Fibroblast of villous mesenchyme (primary cell): ENCODE results near the gene DYNC1H1. TPM values are rescaled to one million over a fixed set of nuclear protein-coding genes. Genes with fewer than 3 reads are reported as not detected.

Experiments used
- DNase-seq: peaks from one replicate; pipeline ENCODE4 v3.0.0-alpha.2; 2010; ENCODE audit warnings: low read depth
- H3K4me3 ChIP-seq: 2 replicates; pipeline ENCODE4 v1.5.1; 2011; ENCODE audit warnings: low read depth, mild to moderate bottlenecking, low read length
- CTCF ChIP-seq: IDR thresholded peaks from 2 replicates; pipeline ENCODE4 v1.5.1; 2012; ENCODE audit warnings: low read depth, mild to moderate bottlenecking, low read length; ENCODE audit not compliant: insufficient read depth
- total RNA-seq: library from RNA; depleted of rRNA; stranded (reverse); fragments of >200 nt; gene quantifications from 2 replicates; pipeline ENCODE4 v1.2.3, GENCODE V29; 2012

Gene DYNC1H1
- total RNA-seq, 1 donor, result 518 TPM

DNA sequence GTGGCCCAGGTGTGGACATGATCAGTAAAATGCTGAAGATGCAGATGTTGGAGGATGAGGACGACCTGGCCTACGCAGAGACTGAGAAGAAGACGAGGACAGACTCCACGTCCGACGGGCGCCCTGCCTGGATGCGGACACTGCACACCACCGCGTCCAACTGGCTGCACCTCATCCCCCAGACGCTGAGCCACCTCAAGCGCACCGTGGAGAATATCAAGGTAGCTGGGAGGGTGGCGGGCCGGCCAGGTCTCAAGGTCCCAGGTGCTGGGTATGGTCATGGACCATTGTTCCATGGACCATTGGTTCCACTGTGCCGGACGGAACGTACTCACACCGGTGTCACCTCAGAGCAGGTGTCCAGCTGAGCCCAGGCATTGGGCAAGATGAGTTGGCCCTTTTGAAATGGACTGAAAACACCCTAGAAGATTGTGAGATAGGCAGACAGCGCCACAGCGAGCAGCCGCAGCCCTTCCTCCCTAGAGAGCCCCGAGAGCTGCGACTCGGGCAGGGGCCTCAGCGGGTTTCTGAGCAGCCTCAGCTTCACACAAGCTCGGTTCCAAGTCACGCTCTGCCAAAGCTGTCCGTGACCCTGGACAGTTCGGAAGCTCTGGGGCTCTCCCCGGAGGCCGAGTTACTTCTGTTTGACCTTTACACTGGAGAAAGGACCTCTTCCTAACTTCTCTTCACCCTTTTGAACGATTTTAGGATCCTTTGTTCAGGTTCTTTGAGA is 83.6 kb downstream of the DYNC1H1 start:
- no peak for DNase-seq
- no peak overlapping the region for H3K4me3 ChIP-seq
- no peak for TF ChIP-seq CTCF

DNA sequence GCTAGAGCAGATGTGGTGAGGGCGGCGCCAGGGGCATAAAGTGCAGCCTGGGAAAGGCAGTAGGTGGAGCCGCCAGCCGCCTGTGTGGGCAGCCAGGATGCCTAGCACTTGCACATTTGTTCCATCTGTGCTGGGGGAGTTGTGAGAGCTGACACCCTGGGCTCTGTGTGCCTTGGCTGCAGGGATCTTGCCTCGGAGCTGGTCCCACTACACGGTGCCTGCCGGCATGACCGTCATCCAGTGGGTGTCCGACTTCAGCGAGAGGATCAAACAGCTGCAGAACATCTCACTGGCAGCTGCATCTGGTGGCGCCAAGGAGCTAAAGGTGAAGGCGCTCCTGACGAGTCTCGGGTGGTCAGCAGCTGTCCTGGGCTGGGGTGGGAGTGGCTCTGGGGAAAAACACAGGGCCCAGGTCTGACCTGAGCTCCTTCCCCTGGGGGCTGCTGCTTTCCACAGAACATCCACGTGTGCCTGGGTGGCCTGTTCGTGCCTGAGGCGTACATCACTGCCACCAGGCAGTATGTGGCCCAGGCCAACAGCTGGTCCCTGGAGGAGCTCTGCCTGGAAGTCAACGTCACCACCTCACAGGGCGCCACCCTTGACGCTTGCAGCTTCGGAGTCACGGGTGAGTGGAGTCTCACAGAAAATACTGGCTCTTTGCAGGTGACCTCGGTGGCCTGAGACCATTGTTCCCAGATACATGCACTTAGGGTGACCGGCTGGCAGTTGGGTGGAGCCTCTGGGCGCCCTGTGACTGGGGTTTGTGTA is 85.1 kb downstream of the DYNC1H1 start:
- H3K4me3 ChIP-seq, result no peak overlapping the region
- no peak for DNase-seq
- TF ChIP-seq CTCF, result no peak

GRCh38 chr14:102050026-102050405 is 85.6 kb downstream of the DYNC1H1 start:
- no peak for DNase-seq
- no peak overlapping the region for H3K4me3 ChIP-seq
- TF ChIP-seq CTCF, result no peak

- peak; percentile 65 for DNase-seq
- TF ChIP-seq CTCF, result no peak
- H3K4me3 ChIP-seq, result no peak overlapping the region
Measured at GRCh38 chr14:102050625-102051024, 86.3 kb downstream of the DYNC1H1 start.

- no peak for DNase-seq
- no peak overlapping the region for H3K4me3 ChIP-seq
- no peak for TF ChIP-seq CTCF
Measured at GRCh38 chr14:102052522-102052921, 88.1 kb downstream of the DYNC1H1 start.

- H3K4me3 ChIP-seq, result no peak overlapping the region
- peak; percentile 57 for DNase-seq
- TF ChIP-seq CTCF, result no peak
Measured at GRCh38 chr14:102055181-102055901, 91.0 kb downstream of the DYNC1H1 start.
